HG03354 (cell line): Measurements from ENCODE around the gene U2SURP.
"Not testable (repeated sequence)": the region's sequence is repeated elsewhere in the genome, so short reads cannot be mapped to it uniquely, and the experiment has no call there.

Experiments
- ATAC-seq: cut with Tn5 transposase; IDR thresholded peaks from one replicate; pipeline ENCODE4 v1.9.1; 2021; ENCODE audit warnings: mild to moderate bottlenecking; ENCODE audit not compliant: unreplicated experiment, poor library complexity, severe bottlenecking

U2SURP gene

GRCh38 chr3:142975316-142975995, 25.9 kb upstream of the U2SURP start:
- no peak for ATAC-seq

GRCh38 chr3:142976621-142977398, 24.6 kb upstream of the U2SURP start:
- ATAC-seq: no peak

GRCh38 chr3:142977399-142977728, 24.0 kb upstream of the U2SURP start:
- no peak for ATAC-seq

GRCh38 chr3:142981108-142981507, 20.3 kb upstream of the U2SURP start:
- no peak for ATAC-seq

GRCh38 chr3:142982038-142982773, 19.2 kb upstream of the U2SURP start:
- no peak for ATAC-seq

- ATAC-seq: no peak
Observed at GRCh38 chr3:142983318-142983717, 18.1 kb upstream of the U2SURP start.

GRCh38 chr3:142984255-142984654, 17.1 kb upstream of the U2SURP start:
- no peak for ATAC-seq

GRCh38 chr3:142987080-142987700, 14.2 kb upstream of the U2SURP start:
- ATAC-seq: peak; percentile 70

GRCh38 chr3:142987707-142988106, 13.7 kb upstream of the U2SURP start:
- peak; percentile 60 for ATAC-seq

- ATAC-seq: not testable (repeated sequence)
Observed at GRCh38 chr3:142988221-142988620, 13.1 kb upstream of the U2SURP start.

GRCh38 chr3:142988826-142989225, 12.5 kb upstream of the U2SURP start:
- not testable (repeated sequence) for ATAC-seq

GRCh38 chr3:142990721-142991120, 10.6 kb upstream of the U2SURP start:
- no peak for ATAC-seq

- ATAC-seq: no peak
Observed at GRCh38 chr3:142992323-142992722, 9.0 kb upstream of the U2SURP start.

- ATAC-seq: peak; percentile 75
Observed at GRCh38 chr3:142993958-142994442, 7.4 kb upstream of the U2SURP start.

- no peak for ATAC-seq
Observed at GRCh38 chr3:142997330-142997729, 4.0 kb upstream of the U2SURP start.

GRCh38 chr3:142998439-142998838, 2.9 kb upstream of the U2SURP start:
- no peak for ATAC-seq

GRCh38 chr3:142999881-143000280, 1.5 kb upstream of the U2SURP start:
- no peak for ATAC-seq

GRCh38 chr3:143000528-143000927, 842 bp upstream of the U2SURP start:
- no peak for ATAC-seq

- peak; percentile 74 for ATAC-seq
Observed at GRCh38 chr3:143001034-143001368, 369 bp upstream of the U2SURP start.

- ATAC-seq: peak; percentile 45
Observed at GRCh38 chr3:143002083-143002712, 828 bp downstream of the U2SURP start.
